Measurements from ENCODE around the gene TRPC4AP.

GRCh38 chr20:35133031-35133430, 40.4 kb upstream of the TRPC4AP start:
- no peak for TF ChIP-seq CTCF (IDR thresholded peaks at IDR 0.05)
- no peak for TF ChIP-seq POLR2A (IDR thresholded peaks at IDR 0.05)
- TF ChIP-seq POLR2AphosphoS5 (IDR thresholded peaks at IDR 0.05), result no peak
- TF ChIP-seq EP300 (IDR thresholded peaks at IDR 0.05), result no peak

Data from upper lobe of left lung (tissue), 4 donors.